Activated naive CD8-positive, alpha-beta T cell (primary cell): ENCODE measurements around the gene CRYZL1.

Source experiments
- H3K27ac Mint-ChIP-seq: one replicate; pipeline ENCODE4 v1.8.0; 2021; ENCODE audit warnings: mixed read lengths
- H3K27me3 Mint-ChIP-seq: one replicate; pipeline ENCODE4 v1.8.0; 2021; ENCODE audit warnings: mixed read lengths
- H3K36me3 Mint-ChIP-seq: one replicate; pipeline ENCODE4 v1.8.0; 2021; ENCODE audit warnings: mixed read lengths
- H3K4me1 Mint-ChIP-seq: one replicate; pipeline ENCODE4 v1.8.0; 2021; ENCODE audit warnings: low read depth, mixed read lengths
- H3K4me3 Mint-ChIP-seq: one replicate; pipeline ENCODE4 v1.8.0; 2021; ENCODE audit warnings: mild to moderate bottlenecking, mixed read lengths
- H3K9me3 Mint-ChIP-seq: one replicate; pipeline ENCODE4 v1.8.0; 2021; ENCODE audit warnings: low read depth, mixed read lengths

The CRYZL1 gene

GRCh38 chr21:33670076-33670978 lies 28.8 kb upstream of the CRYZL1 start:
- H3K9me3 Mint-ChIP-seq = no peaks in the 10 kb centered on the region
- H3K27ac Mint-ChIP-seq = no peak overlapping the region
- no peaks in the 10 kb centered on the region for H3K27me3 Mint-ChIP-seq
- peaks cover 1% of the 10 kb centered on the region for H3K4me1 Mint-ChIP-seq
- H3K4me3 Mint-ChIP-seq = no peak overlapping the region
- H3K36me3 Mint-ChIP-seq = no peaks in the 10 kb centered on the region

- Mint-ChIP-seq H3K27ac (no peak overlapping the region), H3K9me3 (no peaks in the 10 kb centered on the region), H3K4me1 (peaks cover 1% of the 10 kb centered on the region), H3K4me3 (no peak overlapping the region), H3K36me3 (no peaks in the 10 kb centered on the region), H3K27me3 (no peaks in the 10 kb centered on the region)
These were observed 27.1 kb upstream of the CRYZL1 start for GRCh38 chr21:33668620-33669019.

- Mint-ChIP-seq H3K36me3 (no peaks in the 10 kb centered on the region), H3K4me1 (peaks cover 1% of the 10 kb centered on the region), H3K27me3 (no peaks in the 10 kb centered on the region), H3K9me3 (no peaks in the 10 kb centered on the region), H3K27ac (no peak overlapping the region), H3K4me3 (no peak overlapping the region)
These were observed 26.6 kb upstream of the CRYZL1 start for GRCh38 chr21:33668180-33668579.

- Mint-ChIP-seq H3K27ac (no peak overlapping the region), H3K4me1 (peaks cover 1% of the 10 kb centered on the region), H3K27me3 (no peaks in the 10 kb centered on the region), H3K4me3 (no peak overlapping the region), H3K9me3 (no peaks in the 10 kb centered on the region), H3K36me3 (no peaks in the 10 kb centered on the region)
These were observed 26.1 kb upstream of the CRYZL1 start for GRCh38 chr21:33667636-33668035.

GRCh38 chr21:33666153-33666552 lies 24.6 kb upstream of the CRYZL1 start:
- Mint-ChIP-seq H3K4me3 (no peak overlapping the region), H3K27ac (no peak overlapping the region), H3K27me3 (no peaks in the 10 kb centered on the region), H3K9me3 (peaks cover 4% of the 10 kb centered on the region), H3K4me1 (peaks cover 1% of the 10 kb centered on the region), H3K36me3 (peaks cover under 1% of the 10 kb centered on the region)

GRCh38 chr21:33664135-33664534 lies 22.6 kb upstream of the CRYZL1 start:
- Mint-ChIP-seq H3K27ac (no peak overlapping the region), H3K27me3 (no peaks in the 10 kb centered on the region), H3K9me3 (peaks cover 4% of the 10 kb centered on the region), H3K4me3 (no peak overlapping the region), H3K36me3 (peaks cover 4% of the 10 kb centered on the region), H3K4me1 (peaks cover 1% of the 10 kb centered on the region)

- Mint-ChIP-seq H3K36me3 (peaks cover 4% of the 10 kb centered on the region), H3K4me1 (no peaks in the 10 kb centered on the region), H3K27ac (no peak overlapping the region), H3K27me3 (no peaks in the 10 kb centered on the region), H3K4me3 (no peak overlapping the region), H3K9me3 (peaks cover 4% of the 10 kb centered on the region)
These were observed 21.7 kb upstream of the CRYZL1 start for GRCh38 chr21:33663241-33663640.

GRCh38 chr21:33662046-33662445 lies 20.5 kb upstream of the CRYZL1 start:
- Mint-ChIP-seq H3K27me3 (no peaks in the 10 kb centered on the region), H3K9me3 (peaks cover 4% of the 10 kb centered on the region), H3K36me3 (peaks cover 9% of the 10 kb centered on the region), H3K4me1 (no peaks in the 10 kb centered on the region), H3K27ac (no peak overlapping the region), H3K4me3 (no peak overlapping the region)

GRCh38 chr21:33661146-33661545 lies 19.6 kb upstream of the CRYZL1 start:
- H3K4me1 Mint-ChIP-seq = no peaks in the 10 kb centered on the region
- H3K27me3 Mint-ChIP-seq = no peaks in the 10 kb centered on the region
- peaks cover 4% of the 10 kb centered on the region for H3K9me3 Mint-ChIP-seq
- H3K27ac Mint-ChIP-seq = no peak overlapping the region
- H3K4me3 Mint-ChIP-seq = no peak overlapping the region
- H3K36me3 Mint-ChIP-seq = peaks cover 9% of the 10 kb centered on the region

GRCh38 chr21:33660406-33660805 lies 18.9 kb upstream of the CRYZL1 start:
- H3K4me1 Mint-ChIP-seq = no peaks in the 10 kb centered on the region
- H3K4me3 Mint-ChIP-seq = no peak overlapping the region
- H3K36me3 Mint-ChIP-seq = peaks cover 9% of the 10 kb centered on the region
- H3K27ac Mint-ChIP-seq = no peak overlapping the region
- H3K9me3 Mint-ChIP-seq = peaks cover 4% of the 10 kb centered on the region
- no peaks in the 10 kb centered on the region for H3K27me3 Mint-ChIP-seq

GRCh38 chr21:33659568-33659949 lies 18.0 kb upstream of the CRYZL1 start:
- no peak overlapping the region for H3K27ac Mint-ChIP-seq
- no peaks in the 10 kb centered on the region for H3K27me3 Mint-ChIP-seq
- H3K4me1 Mint-ChIP-seq = no peaks in the 10 kb centered on the region
- peaks cover 9% of the 10 kb centered on the region for H3K36me3 Mint-ChIP-seq
- H3K9me3 Mint-ChIP-seq = peaks cover 4% of the 10 kb centered on the region
- no peak overlapping the region for H3K4me3 Mint-ChIP-seq

- Mint-ChIP-seq H3K27ac (no peak overlapping the region), H3K9me3 (peaks cover 4% of the 10 kb centered on the region), H3K36me3 (peaks cover 9% of the 10 kb centered on the region)
These were observed 17.5 kb upstream of the CRYZL1 start for GRCh38 chr21:33658919-33659567.

GRCh38 chr21:33657124-33657820 lies 15.7 kb upstream of the CRYZL1 start:
- Mint-ChIP-seq H3K9me3 (peaks cover 4% of the 10 kb centered on the region), H3K36me3 (peaks cover 9% of the 10 kb centered on the region), H3K4me3 (no peak overlapping the region), H3K27ac (no peak overlapping the region), H3K27me3 (no peaks in the 10 kb centered on the region), H3K4me1 (no peaks in the 10 kb centered on the region)

More at GRCh38 chr21:33658919-33659567, 17.5 kb upstream of the CRYZL1 start:
- Mint-ChIP-seq H3K27me3 (no peaks in the 10 kb centered on the region), H3K4me1 (no peaks in the 10 kb centered on the region), H3K4me3 (no peak overlapping the region)

GRCh38 chr21:33655588-33656221 lies 14.2 kb upstream of the CRYZL1 start:
- H3K9me3 Mint-ChIP-seq = no peaks in the 10 kb centered on the region
- peaks cover 8% of the 10 kb centered on the region for H3K36me3 Mint-ChIP-seq
- H3K4me3 Mint-ChIP-seq = no peak overlapping the region
- H3K27ac Mint-ChIP-seq = no peak overlapping the region
- H3K27me3 Mint-ChIP-seq = no peaks in the 10 kb centered on the region
- no peaks in the 10 kb centered on the region for H3K4me1 Mint-ChIP-seq

GRCh38 chr21:33654412-33654811 lies 12.9 kb upstream of the CRYZL1 start:
- Mint-ChIP-seq H3K4me1 (no peaks in the 10 kb centered on the region), H3K4me3 (no peak overlapping the region), H3K9me3 (no peaks in the 10 kb centered on the region), H3K27ac (no peak overlapping the region), H3K36me3 (peaks cover 5% of the 10 kb centered on the region), H3K27me3 (no peaks in the 10 kb centered on the region)
